ENCODE results near the gene WDR5B. TPM values are rescaled to one million over a fixed set of nuclear protein-coding genes. Genes with fewer than 3 reads are reported as not detected.

WDR5B gene
- polyA plus RNA-seq, 1 experiment: 8.5 TPM

DNA sequence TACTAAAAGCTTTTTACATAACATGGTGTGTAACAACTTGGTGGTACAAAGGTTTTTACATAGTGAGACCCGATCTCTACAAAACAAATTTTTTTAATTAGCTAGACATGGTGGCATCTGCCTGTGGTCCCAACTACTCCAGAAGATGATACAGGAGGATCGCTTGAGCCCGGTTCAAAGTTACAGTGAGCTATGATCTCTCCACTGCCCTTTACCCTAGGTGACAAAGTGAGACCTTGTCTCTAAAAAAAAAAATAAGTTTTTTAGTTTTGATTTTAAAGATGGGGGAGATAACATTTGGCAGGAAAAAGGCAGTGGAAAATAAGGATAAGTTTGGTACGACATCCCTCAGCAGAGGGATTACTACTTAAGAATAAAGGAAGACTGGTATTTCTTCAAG is 26.0 kb downstream of the WDR5B start:
- no peaks in the 10 kb centered on the region for H3K27me3 ChIP-seq (ENCODE audit: control insufficient read depth, insufficient read depth, low read length)
- no peaks in the 10 kb centered on the region for H3K9me3 ChIP-seq (ENCODE audit: control insufficient read depth, insufficient read depth, low read length)
- CTCF ChIA-PET: interaction anchor here (1.0 kb wide), 1 partner anchor 290 kb away, joined by 3 read pairs; no protein-coding TSS in a partner anchor
- POLR2A ChIA-PET: no interaction called here
- TF ChIP-seq, protein P1, sequence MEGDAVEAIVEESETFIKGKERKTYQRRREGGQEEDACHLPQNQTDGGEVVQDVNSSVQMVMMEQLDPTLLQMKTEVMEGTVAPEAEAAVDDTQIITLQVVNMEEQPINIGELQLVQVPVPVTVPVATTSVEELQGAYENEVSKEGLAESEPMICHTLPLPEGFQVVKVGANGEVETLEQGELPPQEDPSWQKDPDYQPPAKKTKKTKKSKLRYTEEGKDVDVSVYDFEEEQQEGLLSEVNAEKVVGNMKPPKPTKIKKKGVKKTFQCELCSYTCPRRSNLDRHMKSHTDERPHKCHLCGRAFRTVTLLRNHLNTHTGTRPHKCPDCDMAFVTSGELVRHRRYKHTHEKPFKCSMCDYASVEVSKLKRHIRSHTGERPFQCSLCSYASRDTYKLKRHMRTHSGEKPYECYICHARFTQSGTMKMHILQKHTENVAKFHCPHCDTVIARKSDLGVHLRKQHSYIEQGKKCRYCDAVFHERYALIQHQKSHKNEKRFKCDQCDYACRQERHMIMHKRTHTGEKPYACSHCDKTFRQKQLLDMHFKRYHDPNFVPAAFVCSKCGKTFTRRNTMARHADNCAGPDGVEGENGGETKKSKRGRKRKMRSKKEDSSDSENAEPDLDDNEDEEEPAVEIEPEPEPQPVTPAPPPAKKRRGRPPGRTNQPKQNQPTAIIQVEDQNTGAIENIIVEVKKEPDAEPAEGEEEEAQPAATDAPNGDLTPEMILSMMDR (IDR thresholded peaks at IDR 0.05; ENCODE audit: low read depth, low read length): no peak
- H3K27ac ChIP-seq (ENCODE audit: low read depth, low read length): no peak overlapping the region
- no peak overlapping the region for H3K4me3 ChIP-seq (ENCODE audit: low read depth, low read length)
- no peak for DNase-seq (ENCODE audit: low read depth, low spot score)

DNA sequence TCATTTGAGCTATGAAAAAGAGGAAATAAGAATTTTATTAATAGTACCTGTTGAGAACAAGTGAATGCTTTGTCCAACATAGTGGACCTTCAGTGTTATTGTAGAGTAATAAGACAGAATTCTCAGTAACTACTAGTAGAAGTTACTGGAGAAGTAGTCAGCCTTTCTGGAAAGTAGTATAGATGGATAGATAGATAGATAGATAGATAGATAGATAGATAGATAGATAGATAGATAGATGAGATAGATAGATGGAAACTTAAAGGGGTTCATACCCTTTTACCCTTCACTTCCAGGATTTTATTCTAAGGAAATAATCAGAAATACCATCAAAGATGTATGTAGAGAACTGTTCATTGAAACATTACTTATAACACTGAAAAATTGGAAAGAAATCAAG is 26.7 kb downstream of the WDR5B start:
- H3K4me3 ChIP-seq (ENCODE audit: low read depth, low read length): no peak overlapping the region
- DNase-seq (ENCODE audit: low read depth, low spot score): no peak
- no peaks in the 10 kb centered on the region for H3K9me3 ChIP-seq (ENCODE audit: control insufficient read depth, insufficient read depth, low read length)
- H3K27me3 ChIP-seq (ENCODE audit: control insufficient read depth, insufficient read depth, low read length): no peaks in the 10 kb centered on the region
- ChIA-PET CTCF (interaction anchor here (1.0 kb wide), 1 partner anchor 290 kb away, joined by 3 read pairs; no protein-coding TSS in a partner anchor), POLR2A (interaction anchor here (0.6 kb wide), 1 partner anchor 30 kb away, joined by 4 read pairs; no protein-coding TSS in a partner anchor)
- no peak overlapping the region for H3K27ac ChIP-seq (ENCODE audit: low read depth, low read length)
- TF ChIP-seq, protein P1 (IDR thresholded peaks at IDR 0.05; ENCODE audit: low read depth, low read length): no peak

DNA sequence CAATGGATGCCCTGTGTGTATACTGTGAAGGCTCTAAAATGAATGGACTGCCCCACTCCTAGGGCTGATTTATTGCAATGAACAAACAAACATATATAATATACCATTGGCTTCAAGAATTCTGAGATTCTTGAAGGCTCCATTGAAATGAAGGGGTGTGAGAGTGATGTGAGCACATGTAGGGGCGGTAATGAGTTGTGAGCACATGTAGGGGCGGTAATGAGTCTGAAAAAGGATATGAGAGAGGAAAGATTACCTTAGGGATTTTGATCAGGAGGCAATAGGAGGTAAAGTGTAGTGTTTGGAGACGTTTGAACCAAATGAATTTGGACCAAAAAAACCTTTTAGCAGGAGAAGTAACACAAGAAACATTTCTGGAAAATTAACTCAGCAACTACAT is 28.2 kb downstream of the WDR5B start:
- CTCF ChIA-PET: no interaction called here

DNA sequence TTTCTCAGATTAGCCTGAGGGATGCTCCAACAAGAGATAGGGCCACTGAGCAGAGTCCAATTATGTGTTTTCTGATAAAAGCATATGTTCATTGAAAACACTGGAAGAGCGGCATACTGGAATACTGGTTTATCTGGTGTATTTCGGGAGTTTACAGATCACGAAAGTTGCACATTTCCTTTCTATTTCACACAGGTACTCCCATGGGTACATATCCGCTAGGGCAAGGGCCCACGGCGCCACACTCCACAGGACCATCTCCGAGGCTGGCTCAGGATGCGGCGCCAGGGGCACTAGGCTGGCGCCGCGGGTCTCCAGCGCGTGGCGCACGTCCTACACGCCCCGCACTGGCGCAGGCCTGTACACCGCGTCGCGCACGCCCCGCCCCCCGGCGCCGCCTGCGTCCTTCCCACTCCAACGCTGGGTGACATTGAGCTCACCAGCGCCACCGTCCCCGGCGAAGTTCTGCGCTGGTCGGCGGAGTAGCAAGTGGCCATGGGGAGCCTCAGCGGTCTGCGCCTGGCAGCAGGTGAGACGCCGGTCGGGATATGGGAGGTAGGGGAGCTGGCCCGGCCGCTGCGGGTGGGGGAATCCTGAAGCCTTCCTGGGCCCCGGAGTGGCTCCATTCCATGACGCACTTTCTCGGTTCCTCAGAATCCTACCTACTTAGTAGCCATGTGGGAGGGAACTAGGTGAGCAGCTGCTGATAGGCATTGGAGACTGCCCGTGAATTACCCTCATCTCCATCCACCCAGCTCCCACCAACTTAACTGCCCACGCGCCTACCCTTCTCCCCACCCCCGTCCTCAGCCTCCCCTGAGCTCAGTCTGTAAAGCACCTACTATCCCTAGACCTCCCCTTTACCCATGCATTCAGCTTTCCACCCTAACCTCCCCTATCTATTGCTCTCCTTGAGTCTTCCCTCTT is 31.8 kb downstream of the WDR5B start, which contains the start of gene FAM162A:
Gene FAM162A, plus strand, starts transcription at position 412 of the 927 bp plus-strand sequence. Its CDS starts 84 bp downstream, at position 496.
- Histone ChIP-seq H3K4me3 (ENCODE audit: low read depth, low read length) (peak within 1 kb of the TSS; percentile 96), H3K27ac (ENCODE audit: low read depth, low read length) (peak within 1 kb of the TSS; percentile 53), H3K9me3 (ENCODE audit: control insufficient read depth, insufficient read depth, low read length) (no peaks in the 10 kb centered on the region), H3K27me3 (ENCODE audit: control insufficient read depth, insufficient read depth, low read length) (no peaks in the 10 kb centered on the region)
- ChIA-PET CTCF (interaction anchor here (0.6 to 4.0 kb wide), 22 partner anchors 9 to 832 kb away, joined by 3 to 48 read pairs (median 3); partner anchors contain the start of genes DTX3L, PARP9 and WDR5B), POLR2A (interaction anchor here (0.5 to 1.0 kb wide), 4 partner anchors 9 to 402 kb away, joined by 3 to 6 read pairs (median 4); partner anchors contain the start of gene WDR5B)
- TF ChIP-seq, protein P1 (IDR thresholded peaks at IDR 0.05; ENCODE audit: low read depth, low read length): peak; percentile 38
- no peak for DNase-seq (ENCODE audit: low read depth, low spot score)

More for the DNA sequence above, 28.2 kb downstream of the WDR5B start:
- Histone ChIP-seq H3K27ac (ENCODE audit: low read depth, low read length) (no peak overlapping the region), H3K27me3 (ENCODE audit: control insufficient read depth, insufficient read depth, low read length) (no peaks in the 10 kb centered on the region), H3K9me3 (ENCODE audit: control insufficient read depth, insufficient read depth, low read length) (no peaks in the 10 kb centered on the region), H3K4me3 (ENCODE audit: low read depth, low read length) (no peak overlapping the region)
- TF ChIP-seq, protein P1 (IDR thresholded peaks at IDR 0.05; ENCODE audit: low read depth, low read length): no peak
- POLR2A ChIA-PET: no interaction called here
- DNase-seq (ENCODE audit: low read depth, low spot score): no peak
